Endometrial microvascular endothelial cells (primary cell): ENCODE measurements around the gene YIPF6. TPM values are rescaled to one million over a fixed set of nuclear protein-coding genes. Genes with fewer than 3 reads are reported as not detected.
"Not testable (repeated sequence)": the region's sequence is repeated elsewhere in the genome, so short reads cannot be mapped to it uniquely, and the experiment has no call there.

Experiments used
- in situ Hi-C: cut with HindIII; loops from 2 replicates; pipeline ENCODE4 v1.10.0; 2017; ENCODE audit warnings: low sequenced_read_pairs, low pct_unique_long_range_greater_than_20kb; ENCODE audit errors: inconsistent ontology term
- total RNA-seq: library from RNA; depleted of rRNA; stranded (reverse); fragments of >200 nt; gene quantifications from one replicate; pipeline ENCODE4 v1.2.3, GENCODE V29; 2015; ENCODE audit errors: inconsistent ontology term

Gene YIPF6
- 35.8 TPM for total RNA-seq

GRCh38 chrX:68498508-68499379 is at the start of gene YIPF6:
Gene YIPF6 (plus strand): TSS chrX:68499051. CDS start chrX:68499067, 16 bp downstream.
- in situ Hi-C loops = no loop called here

GRCh38 chrX:68451720-68452119 is 47.1 kb upstream of the YIPF6 start:
- in situ Hi-C loops = no loop called here

- in situ Hi-C loops = no loop called here
These were observed 44.2 kb upstream of the YIPF6 start for GRCh38 chrX:68454476-68455150.

GRCh38 chrX:68455151-68455510 is 43.7 kb upstream of the YIPF6 start:
- in situ Hi-C loops = no loop called here

GRCh38 chrX:68461093-68461492 is 37.8 kb upstream of the YIPF6 start:
- in situ Hi-C loops = no loop called here

GRCh38 chrX:68461576-68461975 is 37.3 kb upstream of the YIPF6 start:
- in situ Hi-C loops = no loop called here

- in situ Hi-C loops = no loop called here
These were observed 36.7 kb upstream of the YIPF6 start for GRCh38 chrX:68462197-68462596.

- in situ Hi-C loops = no loop called here
These were observed 36.2 kb upstream of the YIPF6 start for GRCh38 chrX:68462653-68463052.

GRCh38 chrX:68463880-68464279 is 35.0 kb upstream of the YIPF6 start:
- in situ Hi-C loops = no loop called here

- in situ Hi-C loops = no loop called here
These were observed 34.1 kb upstream of the YIPF6 start for GRCh38 chrX:68464796-68465195.

- in situ Hi-C loops = no loop called here
These were observed 17.9 kb upstream of the YIPF6 start for GRCh38 chrX:68480969-68481368.

GRCh38 chrX:68486198-68486597 is 12.7 kb upstream of the YIPF6 start:
- in situ Hi-C loops = not testable (repeated sequence)

GRCh38 chrX:68487254-68487653 is 11.6 kb upstream of the YIPF6 start:
- in situ Hi-C loops = no loop called here

- in situ Hi-C loops = no loop called here
These were observed 10.9 kb upstream of the YIPF6 start for GRCh38 chrX:68487924-68488323.

GRCh38 chrX:68488657-68489056 is 10.2 kb upstream of the YIPF6 start:
- in situ Hi-C loops = no loop called here

GRCh38 chrX:68490644-68491043 is 8.2 kb upstream of the YIPF6 start:
- in situ Hi-C loops = no loop called here

- in situ Hi-C loops = no loop called here
These were observed 6.3 kb upstream of the YIPF6 start for GRCh38 chrX:68492583-68492982.

- in situ Hi-C loops = not testable (repeated sequence)
These were observed 5.1 kb upstream of the YIPF6 start for GRCh38 chrX:68493776-68494175.

GRCh38 chrX:68498044-68498507 is 775 bp upstream of the YIPF6 start:
- in situ Hi-C loops = no loop called here
